Measurements from ENCODE around the gene FYN.

DNA sequence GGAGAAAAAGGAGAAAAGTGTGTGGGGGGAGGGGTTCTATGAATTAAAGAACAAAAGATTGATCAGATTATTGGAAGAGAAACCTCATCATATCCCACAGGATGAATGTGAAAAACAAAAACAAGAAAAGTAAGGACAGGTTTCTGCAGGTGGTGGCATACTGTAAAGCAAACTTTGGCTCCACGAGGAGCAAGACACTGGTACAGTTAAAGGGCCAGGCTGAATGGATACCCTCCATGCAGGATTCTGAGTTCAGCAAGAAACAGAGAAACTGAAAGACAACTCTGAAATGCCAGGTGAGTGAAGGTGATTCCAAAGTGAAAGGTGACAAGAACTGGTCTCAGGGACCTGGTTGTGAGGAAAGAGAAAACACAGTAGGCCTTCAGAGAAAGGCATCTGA is 37.4 kb downstream of the FYN start:
- TF ChIP-seq KLF11 (CRISPR knock-in tag; IDR thresholded peaks at IDR 0.05) (no peak), CBFB (CRISPR knock-in tag; IDR thresholded peaks at IDR 0.05) (no peak), ZNF44 (CRISPR knock-in tag; IDR thresholded peaks at IDR 0.05) (no peak), RFX1 (IDR thresholded peaks at IDR 0.05) (no peak), ZNF225 (CRISPR knock-in tag; IDR thresholded peaks at IDR 0.05) (no peak), KLF9 (CRISPR knock-in tag; IDR thresholded peaks at IDR 0.05; ENCODE audit: low read depth) (no peak)
- TF ChIP-seq, protein P1, sequence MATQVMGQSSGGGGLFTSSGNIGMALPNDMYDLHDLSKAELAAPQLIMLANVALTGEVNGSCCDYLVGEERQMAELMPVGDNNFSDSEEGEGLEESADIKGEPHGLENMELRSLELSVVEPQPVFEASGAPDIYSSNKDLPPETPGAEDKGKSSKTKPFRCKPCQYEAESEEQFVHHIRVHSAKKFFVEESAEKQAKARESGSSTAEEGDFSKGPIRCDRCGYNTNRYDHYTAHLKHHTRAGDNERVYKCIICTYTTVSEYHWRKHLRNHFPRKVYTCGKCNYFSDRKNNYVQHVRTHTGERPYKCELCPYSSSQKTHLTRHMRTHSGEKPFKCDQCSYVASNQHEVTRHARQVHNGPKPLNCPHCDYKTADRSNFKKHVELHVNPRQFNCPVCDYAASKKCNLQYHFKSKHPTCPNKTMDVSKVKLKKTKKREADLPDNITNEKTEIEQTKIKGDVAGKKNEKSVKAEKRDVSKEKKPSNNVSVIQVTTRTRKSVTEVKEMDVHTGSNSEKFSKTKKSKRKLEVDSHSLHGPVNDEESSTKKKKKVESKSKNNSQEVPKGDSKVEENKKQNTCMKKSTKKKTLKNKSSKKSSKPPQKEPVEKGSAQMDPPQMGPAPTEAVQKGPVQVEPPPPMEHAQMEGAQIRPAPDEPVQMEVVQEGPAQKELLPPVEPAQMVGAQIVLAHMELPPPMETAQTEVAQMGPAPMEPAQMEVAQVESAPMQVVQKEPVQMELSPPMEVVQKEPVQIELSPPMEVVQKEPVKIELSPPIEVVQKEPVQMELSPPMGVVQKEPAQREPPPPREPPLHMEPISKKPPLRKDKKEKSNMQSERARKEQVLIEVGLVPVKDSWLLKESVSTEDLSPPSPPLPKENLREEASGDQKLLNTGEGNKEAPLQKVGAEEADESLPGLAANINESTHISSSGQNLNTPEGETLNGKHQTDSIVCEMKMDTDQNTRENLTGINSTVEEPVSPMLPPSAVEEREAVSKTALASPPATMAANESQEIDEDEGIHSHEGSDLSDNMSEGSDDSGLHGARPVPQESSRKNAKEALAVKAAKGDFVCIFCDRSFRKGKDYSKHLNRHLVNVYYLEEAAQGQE (IDR thresholded peaks at IDR 0.05; ENCODE audit: borderline replicate concordance in 1 of 2, low read depth in 1 of 2, low read length in 2 of 2): no peak
- TF ChIP-seq, protein P2, sequence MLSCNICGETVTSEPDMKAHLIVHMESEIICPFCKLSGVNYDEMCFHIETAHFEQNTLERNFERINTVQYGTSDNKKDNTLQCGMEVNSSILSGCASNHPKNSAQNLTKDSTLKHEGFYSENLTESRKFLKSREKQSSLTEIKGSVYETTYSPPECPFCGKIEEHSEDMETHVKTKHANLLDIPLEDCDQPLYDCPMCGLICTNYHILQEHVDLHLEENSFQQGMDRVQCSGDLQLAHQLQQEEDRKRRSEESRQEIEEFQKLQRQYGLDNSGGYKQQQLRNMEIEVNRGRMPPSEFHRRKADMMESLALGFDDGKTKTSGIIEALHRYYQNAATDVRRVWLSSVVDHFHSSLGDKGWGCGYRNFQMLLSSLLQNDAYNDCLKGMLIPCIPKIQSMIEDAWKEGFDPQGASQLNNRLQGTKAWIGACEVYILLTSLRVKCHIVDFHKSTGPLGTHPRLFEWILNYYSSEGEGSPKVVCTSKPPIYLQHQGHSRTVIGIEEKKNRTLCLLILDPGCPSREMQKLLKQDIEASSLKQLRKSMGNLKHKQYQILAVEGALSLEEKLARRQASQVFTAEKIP (CRISPR knock-in tag; IDR thresholded peaks at IDR 0.05; ENCODE audit: borderline replicate concordance): no peak
- TF ChIP-seq, protein P3, sequence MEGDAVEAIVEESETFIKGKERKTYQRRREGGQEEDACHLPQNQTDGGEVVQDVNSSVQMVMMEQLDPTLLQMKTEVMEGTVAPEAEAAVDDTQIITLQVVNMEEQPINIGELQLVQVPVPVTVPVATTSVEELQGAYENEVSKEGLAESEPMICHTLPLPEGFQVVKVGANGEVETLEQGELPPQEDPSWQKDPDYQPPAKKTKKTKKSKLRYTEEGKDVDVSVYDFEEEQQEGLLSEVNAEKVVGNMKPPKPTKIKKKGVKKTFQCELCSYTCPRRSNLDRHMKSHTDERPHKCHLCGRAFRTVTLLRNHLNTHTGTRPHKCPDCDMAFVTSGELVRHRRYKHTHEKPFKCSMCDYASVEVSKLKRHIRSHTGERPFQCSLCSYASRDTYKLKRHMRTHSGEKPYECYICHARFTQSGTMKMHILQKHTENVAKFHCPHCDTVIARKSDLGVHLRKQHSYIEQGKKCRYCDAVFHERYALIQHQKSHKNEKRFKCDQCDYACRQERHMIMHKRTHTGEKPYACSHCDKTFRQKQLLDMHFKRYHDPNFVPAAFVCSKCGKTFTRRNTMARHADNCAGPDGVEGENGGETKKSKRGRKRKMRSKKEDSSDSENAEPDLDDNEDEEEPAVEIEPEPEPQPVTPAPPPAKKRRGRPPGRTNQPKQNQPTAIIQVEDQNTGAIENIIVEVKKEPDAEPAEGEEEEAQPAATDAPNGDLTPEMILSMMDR (CRISPR knock-in tag; IDR thresholded peaks at IDR 0.05): no peak
- TF ChIP-seq, protein P4, sequence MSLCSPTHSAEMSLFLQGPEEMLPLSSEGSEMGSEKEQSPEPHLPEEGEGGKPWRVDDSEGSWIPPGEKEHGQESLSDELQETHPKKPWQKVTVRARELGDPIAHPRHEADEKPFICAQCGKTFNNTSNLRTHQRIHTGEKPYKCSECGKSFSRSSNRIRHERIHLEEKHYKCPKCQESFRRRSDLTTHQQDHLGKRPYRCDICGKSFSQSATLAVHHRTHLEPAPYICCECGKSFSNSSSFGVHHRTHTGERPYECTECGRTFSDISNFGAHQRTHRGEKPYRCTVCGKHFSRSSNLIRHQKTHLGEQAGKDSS (CRISPR knock-in tag; IDR thresholded peaks at IDR 0.05; ENCODE audit: borderline replicate concordance, low read depth): no peak

All from HepG2 (cell line).